IMR-90 (cell line): ENCODE results near the gene MFAP4. TPM values are rescaled to one million over a fixed set of nuclear protein-coding genes. Genes with fewer than 3 reads are reported as not detected.

Experiments used
- ATAC-seq: fragments of 200-7000 bp; cut with Tn5 transposase; 2 replicates; pipeline ENCODE4 v1.9.1; 2020; ENCODE audit warnings: low read depth, mild to moderate bottlenecking, moderate library complexity
- BruUV-seq: library from RNA; stranded (reverse); fragments of 400-500 nt; replicated peaks from 2 replicates; lab custom pipeline; 2021; lab: Mats Ljungman, UMichigan
- CTCF ChIA-PET: fragments of 300-600 bp; formaldehyde crosslinking; extraction: SDS; loops from one replicate; lab custom pipeline; 2021; ENCODE audit warnings: antibody characterized with exemption; lab: Yijun Ruan, JAX
- POLR2A ChIA-PET: fragments of 300-600 bp; sonication (Branson Sonifier 250); formaldehyde crosslinking; loops from one replicate; lab custom pipeline; 2022; ENCODE audit warnings: antibody characterized with exemption; ENCODE audit not compliant: unreplicated experiment; lab: Charles Lee
- DNase-seq: peaks from one replicate; pipeline ENCODE4 v3.0.0; 2013
- H2AFZ ChIP-seq: replicated peaks from 2 replicates; pipeline ENCODE3; 2013; ENCODE audit warnings: low read length, mild to moderate bottlenecking; ENCODE audit not compliant: poor library complexity
- H2AK5ac ChIP-seq: 2 replicates; pipeline ENCODE4 v1.6.1; 2013; ENCODE audit warnings: low read depth, low read length, inconsistent platforms
- H2AK9ac ChIP-seq: replicated peaks from 2 replicates; pipeline ENCODE3; 2013; ENCODE audit warnings: mild to moderate bottlenecking, low read depth, low read length, moderate library complexity; ENCODE audit not compliant: poor library complexity
- H2BK120ac ChIP-seq: 2 replicates; pipeline ENCODE4 v1.6.1; 2013; ENCODE audit warnings: low read depth, low read length, inconsistent platforms
- H2BK15ac ChIP-seq: 3 replicates; pipeline ENCODE4 v1.6.1; 2013; ENCODE audit warnings: low read depth, low read length, inconsistent platforms
- H2BK20ac ChIP-seq: 2 replicates; pipeline ENCODE4 v1.6.1; 2013; ENCODE audit warnings: low read depth, mild to moderate bottlenecking, inconsistent platforms, low read length, moderate library complexity
- H2BK5ac ChIP-seq: 2 replicates; pipeline ENCODE4 v1.6.1; 2013; ENCODE audit warnings: mild to moderate bottlenecking, low read depth, low read length, inconsistent platforms; ENCODE audit not compliant: poor library complexity, severe bottlenecking
- H3K14ac ChIP-seq: replicated peaks from 2 replicates; pipeline ENCODE4 v1.6.1; 2013; ENCODE audit warnings: low read depth, low read length, inconsistent platforms
- H3K18ac ChIP-seq: 2 replicates; pipeline ENCODE4 v1.6.1; 2013; ENCODE audit warnings: low read depth, low read length, control low read depth
- H3K23ac ChIP-seq: 2 replicates; pipeline ENCODE4 v1.6.1; 2013; ENCODE audit warnings: low read depth, low read length, inconsistent platforms
- H3K27ac ChIP-seq: 2 replicates; pipeline ENCODE4 v1.5.1; 2013; ENCODE audit warnings: mild to moderate bottlenecking, control low read depth, low read length; ENCODE audit not compliant: insufficient read depth
- H3K27me3 ChIP-seq: 2 replicates; pipeline ENCODE4 v1.6.1; 2013; ENCODE audit warnings: low read length; ENCODE audit not compliant: control insufficient read depth, insufficient read depth
- H3K36me3 ChIP-seq: 2 replicates; pipeline ENCODE4 v1.6.1; 2013; ENCODE audit warnings: low read length, mixed read lengths; ENCODE audit not compliant: control insufficient read depth, insufficient read depth
- H3K4ac ChIP-seq: 2 replicates; pipeline ENCODE4 v1.6.1; 2013; ENCODE audit warnings: low read depth, low read length, inconsistent platforms
- H3K4me1 ChIP-seq: 2 replicates; pipeline ENCODE4 v1.6.1; 2013; ENCODE audit warnings: low read length, mixed read lengths; ENCODE audit not compliant: control insufficient read depth, insufficient read depth
- H3K4me2 ChIP-seq: 2 replicates; pipeline ENCODE4 v1.6.1; 2013; ENCODE audit warnings: low read depth, mild to moderate bottlenecking, control low read depth, low read length, moderate library complexity
- H3K4me3 ChIP-seq: 2 replicates; pipeline ENCODE4 v1.5.1; 2013; ENCODE audit warnings: low read depth, mild to moderate bottlenecking, control low read depth, low read length, moderate library complexity; ENCODE audit not compliant: insufficient read depth
- H3K56ac ChIP-seq: 2 replicates; pipeline ENCODE4 v1.6.1; 2013; ENCODE audit warnings: low read length, inconsistent platforms; ENCODE audit not compliant: insufficient read depth; ENCODE audit errors: extremely low read depth
- H3K79me1 ChIP-seq, 2 experiments: 2 replicates each; pipeline ENCODE4 v1.6.1; 2013; ENCODE audit warnings: low read length in 2 of 2, inconsistent platforms in 1 of 2, low read depth in 1 of 2
- H3K9ac ChIP-seq: 2 replicates; pipeline ENCODE4 v1.6.1; 2013; ENCODE audit warnings: low read depth, low read length, control low read depth
- H3K9me1 ChIP-seq: 2 replicates; pipeline ENCODE4 v1.6.1; 2013; ENCODE audit warnings: low read length, inconsistent platforms; ENCODE audit not compliant: insufficient read depth
- H3K9me3 ChIP-seq: 2 replicates; pipeline ENCODE4 v1.6.1; 2013; ENCODE audit warnings: low read length; ENCODE audit not compliant: control insufficient read depth, insufficient read depth
- H4K20me1 ChIP-seq: 2 replicates; pipeline ENCODE4 v1.6.1; 2013; ENCODE audit warnings: low read length, inconsistent platforms; ENCODE audit not compliant: insufficient read depth
- H4K5ac ChIP-seq: 2 replicates; pipeline ENCODE4 v1.6.1; 2013; ENCODE audit warnings: mild to moderate bottlenecking, low read depth, low read length, control low read depth
- H4K8ac ChIP-seq, 2 experiments: 2 replicates each; pipeline ENCODE4 v1.6.1; 2013; ENCODE audit warnings: low read depth in 2 of 2, low read length in 2 of 2, control low read depth in 1 of 2, inconsistent platforms in 1 of 2
- H4K91ac ChIP-seq: 2 replicates; pipeline ENCODE4 v1.6.1; 2013; ENCODE audit warnings: low read depth, low read length, inconsistent platforms; ENCODE audit not compliant: insufficient read depth
- BHLHE40 ChIP-seq: fragments of 150-350 bp; IDR thresholded peaks from 2 replicates; pipeline ENCODE4 v1.6.1; 2016; ENCODE audit warnings: mild to moderate bottlenecking, low read depth, low read length
- CEBPB ChIP-seq: IDR thresholded peaks from 2 replicates; pipeline ENCODE4 v1.6.1; 2012; ENCODE audit warnings: low read depth, low read length, improper control_type of control experiment
- CHD1 ChIP-seq: IDR thresholded peaks from 2 replicates; pipeline ENCODE4 v1.6.1; 2012; ENCODE audit warnings: low read depth, low read length, improper control_type of control experiment
- CTCF ChIP-seq: conservative IDR thresholded peaks from 2 replicates; pipeline ENCODE4 v1.5.1; 2012; ENCODE audit warnings: mild to moderate bottlenecking, low read depth, low read length, improper control_type of control experiment
- ELK1 ChIP-seq: fragments of 150-350 bp; IDR thresholded peaks from 2 replicates; pipeline ENCODE4 v1.6.1; 2016; ENCODE audit warnings: low read depth, mild to moderate bottlenecking, low read length, moderate library complexity, borderline replicate concordance
- FOS ChIP-seq: fragments of 150-350 bp; IDR thresholded peaks from 2 replicates; pipeline ENCODE4 v1.6.1; 2016; ENCODE audit warnings: low read depth, low read length
- MAFK ChIP-seq: IDR thresholded peaks from 2 replicates; pipeline ENCODE4 v1.6.1; 2012; ENCODE audit warnings: low read depth, low read length, improper control_type of control experiment
- MAZ ChIP-seq: IDR thresholded peaks from 2 replicates; pipeline ENCODE4 v1.6.1; 2012; ENCODE audit warnings: low read depth, mild to moderate bottlenecking, low read length, improper control_type of control experiment, moderate library complexity, borderline replicate concordance
- MXI1 ChIP-seq: IDR thresholded peaks from 2 replicates; pipeline ENCODE4 v1.6.1; 2012; ENCODE audit warnings: low read depth, mild to moderate bottlenecking, low read length, moderate library complexity, borderline replicate concordance
- NFE2L2 ChIP-seq: fragments of 150-350 bp; IDR thresholded peaks from 2 replicates; pipeline ENCODE4 v1.6.1; 2016; ENCODE audit warnings: low read depth, mild to moderate bottlenecking, low read length
- POLR2A ChIP-seq: IDR thresholded peaks from 2 replicates; pipeline ENCODE4 v1.6.1; 2012; ENCODE audit warnings: mild to moderate bottlenecking, low read depth, low read length
- RAD21 ChIP-seq: IDR thresholded peaks from 2 replicates; pipeline ENCODE4 v1.6.1; 2012; ENCODE audit warnings: low read length, improper control_type of control experiment
- RCOR1 ChIP-seq: IDR thresholded peaks from 2 replicates; pipeline ENCODE4 v1.6.1; 2012; ENCODE audit warnings: mild to moderate bottlenecking, low read length, improper control_type of control experiment; ENCODE audit not compliant: insufficient replicate concordance
- SMC3 ChIP-seq: fragments of 150-350 bp; IDR thresholded peaks from 2 replicates; pipeline ENCODE4 v1.6.1; 2016; ENCODE audit warnings: low read depth, mild to moderate bottlenecking, antibody characterized with exemption, low read length, moderate library complexity
- WGBS, 2 experiments: methylation state at CpG; one replicate each; pipeline versions ENCODE4 v1.1.5 to v1.1.7; 2013; ENCODE audit warnings: missing lambda C conversion rate in 2 of 2; ENCODE audit not compliant: insufficient read length in 1 of 2; ENCODE audit errors: extremely low coverage in 2 of 2; 5-methylcytosine and 5-hydroxymethylcytosine counted together
- dilution Hi-C: fragments of 300-500 bp; cut with HindIII; formaldehyde crosslinking; loops from one replicate; pipeline ENCODE4 v1.14.3; 2018; ENCODE audit warnings: low sequenced_read_pairs; ENCODE audit not compliant: unreplicated experiment
- in situ Hi-C: fragments of 300-500 bp; cut with MboI; formaldehyde crosslinking; loops from 3 replicates; pipeline ENCODE4 v1.14.3; 2019; ENCODE audit warnings: low sequenced_read_pairs, inconsistent platforms, mixed read lengths
- intact Hi-C: fragments of 100-400 bp; cut with micrococcal nuclease; formaldehyde crosslinking; loops from 2 replicates; pipeline ENCODE4 v1.10.0; 2022
- polyA plus RNA-seq, 3 experiments: library from polyadenylated mRNA; depleted of rRNA; stranded (reverse); fragments of >200 nt; gene quantifications; 2 replicates each; pipeline ENCODE4 v1.2.3, GENCODE V29; 2012; ENCODE audit warnings: low replicate concordance in 1 of 3
- total RNA-seq: library from RNA; depleted of rRNA; stranded (reverse); fragments of >200 nt; gene quantifications from 2 replicates; pipeline ENCODE4 v1.2.3, GENCODE V29; 2012

The MFAP4 gene
- total and polyA plus RNA-seq, 2 of the 4 experiments (the other 2 are of a cell fraction), result 7.0 to 71.6 TPM

GRCh38 chr17:19337712-19338023 lies 49.3 kb downstream of the MFAP4 start (continued):
- TF ChIP-seq CHD1 (no peak), BHLHE40 (no peak), RCOR1 (no peak), MXI1 (no peak)

- Histone ChIP-seq H3K14ac (no peak overlapping the region), H3K27me3 (no peaks in the 10 kb centered on the region), H3K36me3 (peaks cover 16% of the 10 kb centered on the region; the same call in 1 of the 2 replicates), H2AK9ac (no peak overlapping the region), H3K9me1 (peaks cover 29% of the 10 kb centered on the region), H3K79me1 (peaks cover 0 to 19% of the 10 kb centered on the region in 2 experiments; a peak in 2 of 4 replicates), H3K4ac (no peak overlapping the region; the same call in 1 of the 2 replicates), H3K4me3 (no peak overlapping the region), H3K9ac (no peak overlapping the region), H2BK120ac (no peak overlapping the region), H3K56ac (no peak overlapping the region), H4K20me1 (peaks cover 3% of the 10 kb centered on the region; the same call in 1 of the 2 replicates), H4K91ac (no peak overlapping the region), H3K23ac (no peak overlapping the region), H3K27ac (no peak overlapping the region), H4K8ac (no peak overlapping the region), H3K4me2 (no peak overlapping the region), H2BK15ac (no peak overlapping the region), H3K4me1 (peaks cover 16% of the 10 kb centered on the region), H3K18ac (no peak overlapping the region), H2AK5ac (no peak overlapping the region), H2AFZ (no peak overlapping the region), H2BK20ac (no peak overlapping the region), H4K5ac (no peak overlapping the region), H3K9me3 (no peaks in the 10 kb centered on the region), H2BK5ac (no peak overlapping the region)
- intact Hi-C loops (no loop called here), in situ Hi-C loops (no loop called here), dilution Hi-C loops (no loop called here)
- DNase-seq, result no peak
- TF ChIP-seq CEBPB (no peak), RCOR1 (no peak), CHD1 (no peak), CTCF (no peak), MAZ (no peak), MXI1 (no peak), MAFK (no peak), BHLHE40 (no peak), RAD21 (no peak), ELK1 (no peak), NFE2L2 (no peak), POLR2A (no peak), SMC3 (no peak), FOS (no peak)
- ChIA-PET POLR2A (no interaction called here), CTCF (no interaction called here)
- BruUV-seq, result no TSS peak
- no peak for ATAC-seq
- 72% methylated on average over 11 of the region's 21 CpGs; no CpG with 5 or more reads in 1 of the 2 experiments for WGBS, 2 experiments
Observed at GRCh38 chr17:19336938-19337711, 49.9 kb downstream of the MFAP4 start.
